Parietal lobe (tissue), 1 donor: Measurements from ENCODE around the gene FUT6. TPM values are rescaled to one million over a fixed set of nuclear protein-coding genes. Genes with fewer than 3 reads are reported as not detected.

Experiments used
- total RNA-seq: library from RNA; depleted of rRNA; stranded (reverse); fragments of >200 nt; gene quantifications from one replicate; pipeline ENCODE4 v1.2.3, GENCODE V29; 2014

FUT6 gene, protein sequence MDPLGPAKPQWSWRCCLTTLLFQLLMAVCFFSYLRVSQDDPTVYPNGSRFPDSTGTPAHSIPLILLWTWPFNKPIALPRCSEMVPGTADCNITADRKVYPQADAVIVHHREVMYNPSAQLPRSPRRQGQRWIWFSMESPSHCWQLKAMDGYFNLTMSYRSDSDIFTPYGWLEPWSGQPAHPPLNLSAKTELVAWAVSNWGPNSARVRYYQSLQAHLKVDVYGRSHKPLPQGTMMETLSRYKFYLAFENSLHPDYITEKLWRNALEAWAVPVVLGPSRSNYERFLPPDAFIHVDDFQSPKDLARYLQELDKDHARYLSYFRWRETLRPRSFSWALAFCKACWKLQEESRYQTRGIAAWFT
- total RNA-seq = not detected

DNA sequence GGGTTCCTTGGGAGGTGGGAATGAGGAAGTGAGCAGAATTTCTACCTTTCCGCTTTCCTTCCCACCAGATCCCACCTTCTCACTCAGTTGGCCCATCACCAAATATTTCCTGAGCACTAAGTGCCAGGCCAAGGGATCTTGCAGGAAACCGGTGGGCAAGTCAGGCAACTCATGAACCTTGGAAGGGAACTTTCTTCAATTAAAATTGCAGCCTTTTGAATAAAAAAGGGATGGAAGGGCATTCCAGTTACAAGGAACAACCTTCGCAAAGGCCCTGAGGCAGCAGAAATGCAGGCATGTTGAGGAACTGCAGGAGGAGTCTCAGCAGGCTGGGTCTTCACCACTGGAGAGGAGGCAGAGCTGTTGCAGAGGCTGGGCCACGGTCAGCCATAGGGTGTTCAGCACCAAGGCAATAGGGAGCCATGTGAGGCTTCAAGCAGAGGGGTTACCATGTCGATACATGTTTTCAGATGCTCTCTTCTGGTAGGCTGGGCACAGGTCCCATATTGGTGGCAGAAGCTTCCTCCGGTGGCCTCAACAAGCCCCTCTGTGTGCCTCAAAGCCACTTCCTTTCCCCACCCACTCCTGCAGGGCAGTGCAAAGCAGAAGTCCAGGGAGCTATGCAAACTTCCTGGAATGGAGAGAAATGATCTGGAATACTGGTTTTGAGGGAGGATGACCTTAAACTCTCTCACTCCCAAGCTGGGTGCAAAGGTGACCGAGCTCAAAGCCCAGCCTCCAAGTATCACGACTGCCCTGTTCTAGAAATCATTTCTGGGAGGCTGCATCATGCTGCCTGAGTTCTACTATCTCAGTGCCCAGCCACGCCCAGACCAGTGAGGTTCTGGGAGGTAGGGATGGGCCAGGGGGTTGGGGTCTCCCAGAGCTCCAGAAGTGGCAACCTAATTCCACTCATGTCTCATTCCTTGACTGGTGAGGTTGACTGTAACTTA lies at the start of gene FUT6:
Gene FUT6, minus strand, starts transcription at position 638 of the 953 bp plus-strand sequence. CDS start 7,135 bp downstream, outside the sequence.

DNA sequence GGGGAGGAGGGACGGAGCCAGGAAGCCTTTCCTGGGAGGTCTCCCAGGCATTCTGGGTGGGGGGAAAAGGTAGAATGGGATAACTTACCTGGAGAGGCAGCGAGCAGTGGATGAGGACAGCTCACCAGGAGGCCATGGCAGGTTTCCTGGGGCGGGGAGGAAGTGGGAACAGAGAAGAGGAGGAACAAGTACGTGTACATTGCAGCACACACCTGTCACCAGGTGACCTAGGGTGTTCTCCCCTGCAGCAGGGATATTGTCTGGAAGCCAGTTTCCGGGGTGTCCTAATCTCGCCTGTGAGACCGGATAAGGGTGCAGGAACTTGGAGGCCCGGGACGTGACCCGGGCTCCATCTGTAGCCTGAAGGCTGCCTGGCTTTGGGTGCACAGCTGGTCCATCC lies 11.8 kb upstream of the FUT6 start, which contains the start of gene FUT3:
Gene FUT3, minus strand, starts transcription at position 148 of the 400 bp plus-strand sequence.

DNA sequence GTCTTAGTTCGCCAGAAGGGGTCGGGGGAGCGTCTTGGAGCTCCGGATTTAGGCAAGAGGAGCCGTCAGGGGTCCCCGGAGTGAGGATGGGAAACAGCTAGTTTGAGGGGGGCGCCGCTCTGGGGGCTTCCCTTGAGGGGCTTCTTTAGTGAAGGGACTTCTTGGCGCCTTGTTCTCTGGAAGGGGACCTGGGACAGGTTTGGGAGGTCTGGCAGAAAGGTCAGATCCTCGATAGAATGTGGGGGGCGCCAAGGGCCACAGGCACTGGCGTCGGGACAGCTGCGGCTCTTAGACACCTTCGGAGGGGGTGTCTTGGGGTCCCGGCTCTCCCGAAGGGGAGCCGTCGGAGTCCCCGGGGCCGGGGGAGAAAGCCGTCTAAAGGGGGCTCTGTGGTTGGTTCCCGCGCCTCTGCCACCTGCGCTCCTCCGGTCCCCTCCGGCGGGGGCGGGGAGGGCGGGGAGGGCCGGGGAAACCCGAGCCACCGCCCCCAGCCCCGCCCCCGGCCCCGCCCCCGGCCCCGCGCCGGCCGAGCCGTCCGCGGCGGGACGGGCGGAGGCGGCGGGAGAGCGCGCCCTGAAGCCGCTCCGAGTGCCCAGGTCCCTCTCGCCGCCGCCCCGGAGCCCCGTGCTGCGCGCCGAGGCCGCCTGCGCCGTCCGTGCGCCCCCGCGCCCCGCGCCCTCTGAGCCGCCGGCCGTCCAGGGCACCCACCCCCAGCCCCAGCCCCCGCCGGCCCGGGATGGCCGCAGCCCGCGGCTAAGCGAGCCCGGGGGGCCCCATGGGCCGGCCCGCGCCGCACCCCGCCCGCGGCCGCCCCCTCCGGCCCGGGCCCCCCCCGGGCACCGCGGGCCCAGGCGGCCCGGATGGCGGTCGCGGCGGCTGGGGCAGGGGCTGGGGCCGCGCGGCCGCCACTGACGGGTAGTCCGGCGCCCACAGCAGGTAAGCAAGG lies 34.7 kb downstream of the FUT6 start, which contains the start of gene NRTN:
Gene NRTN, plus strand, starts transcription at position 552 of the 946 bp plus-strand sequence. CDS start 19,099 bp downstream, outside the sequence.

DNA sequence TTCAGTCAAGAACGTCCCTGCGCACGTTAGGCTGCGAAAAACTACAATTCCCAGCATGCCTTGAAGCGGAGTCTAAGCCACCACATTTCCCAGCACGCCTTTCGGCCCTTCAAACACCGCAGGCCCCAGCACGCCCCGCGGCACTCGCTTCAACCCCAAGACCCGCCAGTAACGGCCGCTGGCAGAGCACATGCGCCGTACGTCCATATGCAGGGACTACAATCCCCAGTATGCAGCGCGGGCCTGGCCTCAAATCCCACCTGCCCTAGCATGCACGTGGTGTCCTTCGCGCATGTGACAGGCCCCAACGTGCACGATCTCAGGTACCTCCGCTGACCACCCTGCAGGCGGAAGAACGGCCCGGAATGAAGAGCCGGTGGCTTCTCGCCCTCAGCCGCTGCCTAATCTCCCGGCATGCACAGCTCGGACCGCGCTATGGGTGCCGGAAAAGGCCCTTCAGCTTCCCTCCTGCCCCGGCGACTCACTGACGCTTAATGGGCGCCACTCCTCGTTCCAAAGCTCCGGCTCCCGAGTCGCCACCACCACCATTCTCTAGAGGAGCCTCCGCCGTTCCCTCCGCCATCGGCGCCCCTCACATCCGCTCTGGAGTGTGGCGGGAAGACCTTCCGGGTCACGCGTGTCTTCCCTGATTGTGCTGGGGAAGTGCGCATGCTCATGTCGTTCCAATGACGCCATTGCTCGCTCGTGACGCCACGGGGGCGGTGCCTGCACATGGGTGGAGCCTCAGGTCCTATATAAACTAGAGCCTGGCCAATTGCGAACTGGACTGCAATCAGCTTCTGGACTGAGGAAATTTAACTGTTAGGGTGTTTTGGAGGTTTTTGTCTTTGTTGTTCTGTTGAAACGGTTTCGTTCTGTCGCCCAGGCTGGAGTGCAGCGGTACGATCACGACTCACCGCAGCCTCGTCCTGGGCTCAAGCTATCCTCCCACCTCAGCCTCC lies 48.7 kb downstream of the FUT6 start, which contains the start of gene DUS3L:
Gene DUS3L, minus strand, starts transcription at position 605 of the 962 bp plus-strand sequence. Its CDS starts 22 bp downstream, at position 583.

DNA sequence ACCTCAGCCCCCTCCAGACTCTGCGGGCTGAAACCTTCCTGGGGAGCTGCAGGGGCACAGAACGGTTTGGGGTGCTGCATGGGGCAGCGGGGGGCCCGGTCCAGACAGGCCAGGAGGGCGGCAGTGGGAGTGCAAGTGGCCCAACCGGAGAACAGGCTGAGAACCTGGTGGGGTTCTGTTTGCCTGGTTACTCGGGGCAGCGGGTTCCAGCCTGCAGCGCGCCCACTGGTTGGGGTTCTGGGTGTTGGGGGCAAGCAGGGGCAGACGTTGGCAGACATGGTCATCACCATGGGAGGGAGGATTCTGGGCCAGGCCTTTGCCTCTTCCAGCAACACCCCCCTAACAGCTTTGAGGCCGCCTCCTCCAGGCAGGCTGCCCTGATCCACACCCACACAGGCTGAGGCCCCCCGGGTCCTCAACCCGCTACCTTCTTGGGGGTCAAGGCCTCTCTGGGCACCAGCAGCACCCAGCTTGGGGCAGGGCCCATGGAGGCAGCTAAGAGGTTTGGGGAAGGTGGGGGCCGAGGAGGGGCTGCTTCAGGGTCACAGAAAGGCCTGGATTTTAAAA lies 54.8 kb downstream of the FUT6 start, which contains the start of gene PRR22:
Gene PRR22, minus strand, starts transcription at position 166 of the 567 bp plus-strand sequence. Its CDS starts 86 bp downstream, at position 80.

Other genes with a start within 250 kb of the FUT6 start
- 116 TPM for gene SAFB2, start 216.9 kb downstream of the FUT6 start, total RNA-seq
- 147 TPM for gene SAFB, start 216.6 kb downstream of the FUT6 start, total RNA-seq
- 11.3 TPM for gene MICOS13, start 159.2 kb downstream of the FUT6 start, total RNA-seq
- gene HSD11B1L, start 158.7 kb downstream of the FUT6 start, total RNA-seq = 21.6 TPM
- gene RPL36, start 149.4 kb downstream of the FUT6 start, total RNA-seq = 252 TPM
- gene LONP1, start 119.6 kb downstream of the FUT6 start, total RNA-seq = 55.1 TPM
- gene CATSPERD, start 119.1 kb downstream of the FUT6 start, total RNA-seq = not detected
- gene PRR22, start 55.0 kb downstream of the FUT6 start, total RNA-seq = 0.94 TPM
- 16.3 TPM for gene DUS3L, start 48.5 kb downstream of the FUT6 start, total RNA-seq
- gene NRTN, start 34.6 kb downstream of the FUT6 start, total RNA-seq = not detected
- not detected for gene FUT3, start 11.7 kb upstream of the FUT6 start, total RNA-seq
- not detected for gene FUT5, start 30.8 kb upstream of the FUT6 start, total RNA-seq
- gene NDUFA11, start 64.1 kb upstream of the FUT6 start, total RNA-seq = 93.3 TPM
- 8.5 TPM for gene VMAC, start 65.2 kb upstream of the FUT6 start, total RNA-seq
- gene CAPS, start 74.6 kb upstream of the FUT6 start, total RNA-seq = 6.6 TPM
- gene RANBP3, start 138.4 kb upstream of the FUT6 start, total RNA-seq = 59.8 TPM